GM21576 (cell line): ENCODE measurements around the gene CRLF1.

Source experiments
- ATAC-seq: cut with Tn5 transposase; IDR thresholded peaks from one replicate; pipeline ENCODE4 v1.9.1; 2021; ENCODE audit warnings: mild to moderate bottlenecking, moderate library complexity; ENCODE audit not compliant: unreplicated experiment

CRLF1 gene, protein sequence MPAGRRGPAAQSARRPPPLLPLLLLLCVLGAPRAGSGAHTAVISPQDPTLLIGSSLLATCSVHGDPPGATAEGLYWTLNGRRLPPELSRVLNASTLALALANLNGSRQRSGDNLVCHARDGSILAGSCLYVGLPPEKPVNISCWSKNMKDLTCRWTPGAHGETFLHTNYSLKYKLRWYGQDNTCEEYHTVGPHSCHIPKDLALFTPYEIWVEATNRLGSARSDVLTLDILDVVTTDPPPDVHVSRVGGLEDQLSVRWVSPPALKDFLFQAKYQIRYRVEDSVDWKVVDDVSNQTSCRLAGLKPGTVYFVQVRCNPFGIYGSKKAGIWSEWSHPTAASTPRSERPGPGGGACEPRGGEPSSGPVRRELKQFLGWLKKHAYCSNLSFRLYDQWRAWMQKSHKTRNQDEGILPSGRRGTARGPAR

DNA sequence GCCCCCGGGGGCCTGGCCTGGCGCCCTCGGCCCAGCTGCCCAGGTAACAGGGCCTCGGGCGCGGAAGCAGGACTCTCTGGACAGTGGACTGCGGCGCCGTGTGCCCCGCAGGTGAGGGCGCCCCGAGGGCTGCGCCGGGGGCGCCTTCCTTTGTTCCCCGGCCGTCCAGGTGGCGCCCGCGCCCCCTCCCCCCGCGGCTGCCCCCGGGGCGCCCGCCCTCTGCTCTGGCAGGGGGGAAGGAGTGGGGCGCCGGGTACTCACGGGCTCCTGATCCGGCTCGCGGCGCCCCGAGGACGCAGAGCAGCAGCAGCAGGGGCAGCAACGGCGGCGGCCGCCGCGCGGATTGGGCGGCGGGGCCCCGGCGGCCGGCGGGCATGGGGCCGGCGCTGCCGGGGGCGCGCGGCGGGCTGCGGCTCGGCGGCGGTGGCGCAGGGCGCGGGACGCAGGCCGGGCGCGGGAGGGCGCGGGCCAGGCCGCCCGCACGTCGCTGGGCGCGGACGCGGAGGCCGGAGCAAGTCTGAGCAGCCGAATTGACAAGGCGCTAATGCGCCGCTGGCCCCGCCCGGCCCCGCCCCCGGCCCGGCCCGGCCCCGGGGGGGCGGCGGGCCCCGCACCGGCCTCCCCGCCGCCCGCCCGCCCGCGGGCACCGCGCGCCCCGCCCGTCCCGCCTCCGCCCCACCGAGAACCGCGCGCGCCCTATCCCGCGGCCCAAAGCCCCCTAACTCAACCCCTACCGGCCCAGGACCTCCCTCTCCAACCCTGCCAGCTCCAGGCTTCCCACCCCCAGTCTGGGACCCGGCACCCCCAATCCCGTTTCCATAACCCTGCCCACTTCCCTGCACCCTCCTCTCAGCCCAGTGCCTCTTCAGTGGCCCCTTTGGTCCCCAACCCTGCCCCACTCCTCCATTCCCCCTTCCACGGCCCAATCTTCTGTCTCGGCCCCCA, at the start of gene CRLF1:
Gene CRLF1, minus strand, starts transcription at position 519 of the 945 bp plus-strand sequence. Its CDS starts 143 bp downstream, at position 376.
- no peak for ATAC-seq

DNA sequence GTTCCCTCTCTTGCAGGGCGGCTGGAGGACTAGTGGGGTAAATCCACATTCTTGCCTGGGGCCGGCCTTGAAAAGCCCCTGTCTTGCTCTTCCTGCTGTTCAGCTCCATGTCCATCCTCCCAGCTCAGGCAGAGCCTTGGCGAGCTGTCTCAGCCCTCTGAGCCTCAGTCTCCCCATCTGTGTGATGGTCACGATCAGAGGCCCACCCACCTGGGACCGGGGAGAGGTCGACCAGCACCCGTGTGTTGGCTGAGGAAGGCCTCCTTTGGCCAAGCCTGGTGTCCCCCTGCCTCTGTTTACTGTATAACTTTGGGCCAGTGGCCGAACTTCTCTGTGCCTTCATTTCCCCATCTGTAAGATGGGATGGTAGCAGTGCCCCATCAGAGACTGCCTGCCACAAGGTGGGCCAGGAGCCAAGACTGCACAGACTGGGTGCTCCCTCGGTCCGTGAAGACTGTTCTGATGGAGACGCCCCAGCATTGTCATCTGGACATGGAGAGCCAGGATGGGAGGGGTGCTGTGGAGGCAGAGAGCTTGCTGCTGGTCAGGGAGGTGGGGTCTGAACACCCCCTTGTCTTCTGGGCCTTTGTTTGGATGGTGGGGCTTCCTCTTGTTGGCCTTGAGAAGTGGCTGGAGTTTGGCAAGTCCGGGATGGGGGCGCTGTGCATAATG, 48.7 kb upstream of the CRLF1 start:
- no peak for ATAC-seq

DNA sequence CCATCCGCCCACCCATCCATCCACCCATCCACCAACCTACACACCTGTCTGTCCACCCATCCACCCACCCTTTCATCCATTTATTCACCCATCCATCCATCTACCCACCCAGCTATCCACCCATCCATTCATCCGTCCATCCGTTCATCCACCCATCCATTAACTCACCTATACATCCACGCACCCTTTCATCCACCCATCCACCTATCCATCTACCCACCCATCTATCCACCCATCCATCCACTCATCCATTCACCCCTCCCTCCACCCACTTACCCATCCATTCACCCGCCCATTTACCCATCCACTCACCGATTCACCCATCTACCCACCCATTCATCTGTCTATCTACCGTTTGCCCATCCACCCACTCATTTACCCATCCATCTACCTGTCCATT, 47.9 kb upstream of the CRLF1 start:
- no peak for ATAC-seq

DNA sequence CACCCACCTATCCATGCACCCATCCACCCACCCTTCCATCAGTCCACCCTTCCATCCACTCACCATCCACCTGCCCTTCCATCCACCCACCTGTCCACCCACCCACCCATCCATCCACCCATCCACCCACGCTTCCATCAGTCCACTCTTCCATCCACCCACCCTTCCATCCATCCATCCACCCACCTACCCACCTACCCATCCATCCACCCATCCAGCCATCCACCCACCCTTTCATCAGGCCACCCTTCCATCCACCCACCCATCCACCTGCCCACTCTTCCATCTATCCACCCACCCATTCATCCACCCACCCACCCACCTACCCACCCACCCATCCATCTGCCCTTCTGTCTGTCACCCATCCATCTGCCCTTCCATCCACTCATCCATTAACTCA, 47.3 kb upstream of the CRLF1 start:
- no peak for ATAC-seq

DNA sequence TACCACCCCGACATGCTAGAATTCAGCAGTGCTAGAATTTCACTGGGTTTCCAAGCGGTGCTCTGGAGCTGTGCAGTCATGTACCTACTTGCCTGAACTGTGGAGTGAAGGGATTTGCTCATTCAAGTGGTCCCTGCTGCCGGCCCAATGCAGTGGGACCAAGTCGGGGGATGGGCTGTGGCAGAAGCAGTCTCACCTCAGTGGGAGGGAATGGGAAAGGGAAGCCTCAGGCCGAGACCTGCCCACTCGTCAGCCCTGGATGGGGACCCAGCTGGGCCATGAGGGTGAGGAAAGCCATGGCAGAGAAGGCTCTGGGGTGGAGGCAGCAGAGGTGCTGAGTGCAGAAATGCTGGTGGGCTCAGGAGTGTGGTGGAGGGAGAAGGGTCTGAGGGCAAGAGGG, 45.1 kb upstream of the CRLF1 start:
- no peak for ATAC-seq

DNA sequence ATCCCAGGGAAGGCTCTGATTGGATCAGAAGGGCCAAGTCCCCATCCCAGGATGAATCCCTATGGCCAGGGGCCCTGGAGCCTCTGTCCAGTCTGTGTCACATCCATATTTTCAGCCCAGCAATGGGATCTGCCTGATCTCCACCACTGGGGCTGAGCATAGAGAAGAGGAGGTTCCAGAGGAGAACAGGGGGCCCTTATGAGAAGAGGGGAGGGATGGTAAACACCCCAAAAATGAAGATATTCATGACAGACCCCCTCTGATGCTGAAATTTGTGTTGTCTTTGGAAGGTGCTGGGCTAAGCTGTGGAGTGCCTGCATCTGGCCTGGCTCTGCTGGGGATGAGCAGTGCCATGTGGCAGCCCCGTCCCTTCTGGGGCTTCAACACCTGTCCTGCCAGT, 44.7 kb upstream of the CRLF1 start:
- ATAC-seq, result no peak

DNA sequence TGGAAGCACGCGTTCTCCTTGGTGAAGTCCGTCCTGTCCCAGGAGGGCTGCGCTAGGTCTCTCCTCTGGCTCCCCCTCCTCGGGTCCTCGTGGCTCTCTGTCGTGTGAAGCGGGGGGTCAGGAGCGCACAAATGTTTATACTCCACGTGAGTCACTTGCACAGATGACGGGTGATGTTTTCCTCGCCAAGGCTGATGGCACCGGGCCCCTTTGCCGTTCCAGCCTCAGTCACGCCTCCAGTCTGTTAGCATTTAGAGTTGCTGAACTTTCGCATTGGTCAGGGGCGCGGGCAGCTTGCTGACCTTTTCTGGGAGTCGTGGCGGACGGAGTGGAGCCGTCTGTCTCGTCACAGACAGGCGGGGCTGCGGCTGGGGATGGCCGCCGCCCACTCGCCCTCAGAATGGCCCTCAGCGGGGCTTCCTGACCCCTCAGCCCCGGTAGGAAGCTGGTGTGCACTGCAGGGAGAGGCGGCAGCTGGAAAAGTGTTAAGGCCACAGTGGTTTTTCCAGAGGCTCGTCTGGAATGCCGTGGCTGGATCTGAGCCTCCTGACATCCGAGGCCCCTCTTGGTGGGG, 44.0 kb upstream of the CRLF1 start:
- ATAC-seq, result no peak

DNA sequence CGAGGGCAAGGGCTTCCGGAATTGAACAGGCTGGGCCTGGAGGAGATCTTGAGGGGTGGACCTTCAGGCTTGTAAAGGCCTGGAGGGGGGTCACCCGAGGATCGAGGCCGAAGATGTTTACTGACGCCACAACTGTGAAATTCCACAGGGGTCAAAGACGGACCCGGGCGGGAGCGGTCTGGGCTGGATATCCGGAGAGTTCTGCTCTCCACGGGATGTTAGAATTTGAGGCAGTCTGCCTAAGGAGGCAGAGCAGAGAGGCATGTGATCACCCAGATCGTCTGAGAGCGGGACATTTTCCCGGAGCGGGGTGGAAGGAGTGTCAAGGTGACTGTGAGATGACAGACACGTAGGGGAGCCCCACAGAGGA, 43.4 kb upstream of the CRLF1 start:
- no peak for ATAC-seq

DNA sequence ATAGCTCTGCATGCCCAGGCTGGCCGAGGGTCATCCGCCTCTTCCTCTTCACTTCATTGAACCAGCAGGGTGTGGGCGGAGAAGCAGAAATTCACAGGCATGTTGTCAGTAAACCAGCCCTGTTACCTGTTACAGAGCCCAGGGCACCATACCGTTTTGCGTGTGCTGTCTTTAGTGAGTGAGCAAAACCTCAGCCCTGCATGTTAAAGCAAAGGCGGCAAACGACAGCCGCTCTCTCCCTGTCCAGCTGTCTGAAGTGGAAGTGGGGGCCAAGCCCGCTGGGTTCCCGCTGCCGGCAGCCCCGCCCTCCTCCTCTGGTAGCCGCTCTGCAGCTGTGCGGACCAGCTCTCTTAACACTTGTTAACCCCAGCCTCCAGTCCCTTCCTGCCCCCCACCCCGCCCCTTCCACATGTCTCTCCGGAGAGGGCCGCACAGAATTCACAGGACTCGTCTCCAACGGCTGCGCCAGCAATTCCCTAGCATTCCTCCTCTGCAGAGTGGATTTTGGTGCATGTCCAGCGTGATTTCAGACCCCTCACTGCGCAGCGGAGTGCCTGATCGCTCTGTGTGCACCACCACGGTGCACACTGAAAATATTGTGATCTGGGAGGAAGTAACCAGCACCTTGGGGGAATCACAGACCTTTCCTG, 42.9 kb upstream of the CRLF1 start:
- ATAC-seq, result no peak

DNA sequence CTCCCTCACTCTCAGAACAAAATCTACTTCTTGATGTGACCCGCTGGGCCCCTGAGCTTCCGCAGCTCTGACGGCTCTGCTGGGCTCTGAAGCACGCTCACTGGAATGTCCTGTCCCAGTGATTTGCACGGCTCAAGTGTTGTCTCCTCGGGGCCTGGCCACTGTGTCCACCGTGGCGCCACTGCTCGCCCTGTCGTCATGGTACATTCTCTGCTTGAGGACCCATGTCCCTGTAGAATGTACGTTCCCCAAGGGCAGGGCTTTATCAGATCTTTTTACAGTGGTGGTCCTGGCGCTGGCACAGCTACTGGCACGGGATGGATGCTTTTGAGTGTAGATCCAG, 42.3 kb upstream of the CRLF1 start:
- ATAC-seq, result no peak

DNA sequence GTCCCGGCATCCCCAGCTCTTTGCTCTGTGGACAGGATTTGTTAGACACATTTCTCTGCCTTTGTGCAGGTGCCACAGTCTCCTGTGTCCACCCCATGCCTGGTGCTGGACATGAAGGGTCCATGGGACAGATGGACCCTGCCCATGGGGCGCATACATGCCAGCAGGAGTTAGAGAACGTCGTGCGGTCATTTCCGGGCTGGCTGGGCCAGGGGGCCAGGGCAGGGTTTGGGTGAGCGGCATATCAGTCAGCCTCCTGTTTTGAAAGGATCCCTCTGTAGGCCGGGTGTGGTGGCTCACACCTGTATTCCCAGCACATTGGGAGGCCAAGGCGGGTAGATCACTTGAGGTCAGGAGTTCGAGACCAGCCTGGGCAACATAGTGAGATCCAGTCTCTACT, 41.2 kb upstream of the CRLF1 start:
- no peak for ATAC-seq

DNA sequence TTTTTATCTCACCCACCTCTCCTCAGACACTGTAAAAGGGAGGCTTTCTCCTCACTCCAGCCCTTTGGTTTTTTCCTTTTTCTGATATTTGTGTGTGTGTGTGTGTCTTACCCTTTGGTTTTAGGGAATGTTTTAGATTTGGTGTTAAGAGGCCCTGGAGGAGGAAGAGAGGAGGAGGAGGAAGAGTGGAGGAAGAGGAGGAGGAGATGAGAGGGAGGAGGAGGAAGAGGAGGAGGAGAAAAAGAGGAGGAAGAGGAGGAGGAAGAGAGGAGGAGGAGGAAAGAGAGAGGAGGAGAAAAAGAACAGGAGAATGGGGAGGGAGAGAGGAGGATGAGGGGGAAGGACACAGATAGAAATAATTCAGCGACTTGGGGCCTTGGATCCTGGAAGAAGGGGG, 40.8 kb upstream of the CRLF1 start:
- no peak for ATAC-seq

DNA sequence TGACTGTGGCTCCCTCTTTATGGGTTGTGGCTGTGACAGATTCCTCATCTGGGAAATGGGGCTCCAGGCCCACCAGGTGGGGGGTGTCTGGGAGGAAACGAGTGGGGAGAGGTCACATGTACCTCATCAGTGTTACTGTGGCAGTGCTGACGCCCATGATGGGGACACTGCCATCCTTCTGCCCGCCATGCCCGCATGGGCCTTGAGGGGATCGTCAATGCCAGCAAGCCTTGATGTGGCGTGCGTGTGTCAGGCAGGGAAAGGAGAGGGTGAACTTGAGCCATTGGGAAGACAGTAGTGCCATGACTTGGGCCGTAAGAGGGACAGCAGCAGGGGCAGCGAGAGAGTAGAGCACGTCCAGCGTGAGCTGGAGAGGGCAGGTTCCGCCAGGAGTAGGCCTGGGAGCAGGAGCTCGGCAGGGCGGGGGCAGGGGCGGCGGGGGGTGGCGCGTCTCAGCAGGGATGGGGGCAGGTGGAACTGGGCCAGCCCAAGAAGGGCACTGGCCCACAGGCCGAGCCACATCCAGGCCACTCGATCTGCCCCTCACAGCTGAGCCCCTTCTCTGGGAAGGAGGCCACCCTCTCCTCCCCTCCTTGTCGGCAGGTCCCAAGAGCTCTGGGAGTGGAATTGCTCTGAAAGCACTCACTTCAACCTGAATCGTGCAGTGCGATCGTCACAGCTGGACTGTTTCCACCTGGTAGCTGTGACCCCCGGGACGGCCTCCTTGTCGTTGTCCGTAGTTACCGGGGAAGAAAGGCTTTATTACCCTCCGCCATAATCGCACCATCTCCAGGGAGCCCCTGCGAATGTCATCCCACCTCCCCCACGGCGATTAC, 40.2 kb upstream of the CRLF1 start:
- no peak for ATAC-seq

DNA sequence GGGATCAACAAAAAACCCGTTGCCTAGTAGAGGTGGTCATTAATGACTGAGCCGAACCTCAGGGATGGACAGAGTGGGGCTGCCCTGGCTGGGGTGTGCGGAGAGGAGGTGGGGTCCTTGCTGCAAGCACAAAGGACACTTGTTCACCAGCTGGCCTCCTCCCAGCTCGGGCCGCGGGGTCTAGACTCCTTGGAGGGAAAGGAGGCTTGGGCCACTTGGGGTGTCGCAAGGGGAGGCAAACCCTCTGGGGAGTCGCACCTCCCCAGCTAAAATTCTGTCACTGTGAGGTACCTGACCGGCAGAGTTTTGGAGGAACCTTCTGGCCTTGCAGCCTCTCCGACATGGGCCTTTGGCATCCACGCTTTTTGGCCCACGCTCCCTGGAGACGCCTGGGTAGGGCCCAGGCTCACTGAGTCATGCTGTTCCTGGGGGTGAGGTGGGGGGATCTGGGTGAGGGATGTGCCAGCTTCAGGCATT, 38.5 kb upstream of the CRLF1 start:
- ATAC-seq, result no peak

DNA sequence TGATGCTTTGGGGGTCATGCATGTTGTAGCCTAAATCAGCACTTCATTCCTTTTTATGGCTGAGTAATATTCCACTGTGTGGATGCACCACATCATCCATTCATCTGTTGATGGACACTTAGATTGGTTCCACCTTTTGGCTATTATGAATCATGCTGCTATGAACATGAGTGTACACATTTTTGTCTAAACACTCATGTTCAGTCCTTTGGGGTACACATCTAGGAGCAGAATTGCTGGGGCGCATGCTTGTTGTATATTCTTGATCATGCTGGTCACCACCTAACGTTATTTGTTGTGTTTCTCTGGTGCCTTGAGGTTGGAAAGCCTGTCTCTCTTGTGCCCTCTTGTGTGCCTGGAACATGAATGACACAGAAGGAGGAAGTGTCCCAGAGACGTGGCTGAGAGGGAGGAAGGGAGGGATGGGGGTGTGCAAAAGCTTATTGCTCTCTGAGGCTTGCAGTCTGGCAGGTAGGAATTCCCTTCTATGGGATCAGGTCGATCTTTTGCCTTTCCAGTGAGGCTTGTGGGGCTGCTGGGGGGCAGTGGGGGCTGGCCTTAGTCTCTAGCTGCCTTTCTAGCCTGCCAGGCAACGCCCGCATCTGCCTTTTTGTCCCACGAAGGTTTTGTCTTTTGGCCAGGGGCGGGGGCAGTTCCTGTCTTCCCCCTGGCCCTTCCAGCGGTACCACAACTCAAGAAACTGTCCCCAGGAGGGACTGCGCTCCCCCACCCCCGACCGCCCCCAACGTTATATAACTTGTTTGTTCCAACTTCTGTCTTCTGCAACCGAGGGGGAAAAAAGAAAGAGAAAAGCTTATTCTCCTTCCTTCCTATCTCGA, 37.8 kb upstream of the CRLF1 start:
- ATAC-seq, result no peak

DNA sequence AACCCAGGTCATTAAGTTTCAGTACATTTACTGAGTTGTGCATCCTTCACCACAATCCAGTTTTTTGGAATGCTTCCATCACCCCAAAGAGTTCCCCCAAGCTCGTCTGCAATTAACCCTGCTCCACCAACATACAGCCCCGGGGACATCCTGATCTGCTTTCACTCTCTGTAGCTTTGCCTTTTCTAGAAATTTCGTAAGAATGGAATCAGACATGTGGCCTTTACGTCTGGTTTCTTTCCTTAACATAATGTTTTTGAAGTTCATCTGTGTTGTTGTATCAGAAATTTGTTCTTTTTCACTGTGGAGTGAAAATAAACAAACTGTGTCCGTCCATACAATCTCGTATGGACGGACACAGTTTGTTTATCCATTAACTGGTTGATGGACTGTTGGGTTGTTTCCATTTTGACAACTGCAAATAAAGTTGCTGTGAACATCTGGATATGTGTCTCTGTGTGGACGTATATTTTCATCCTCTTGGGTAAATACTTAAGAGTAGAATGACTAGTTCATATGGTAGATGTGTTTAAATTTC, 33.2 kb upstream of the CRLF1 start:
- no peak for ATAC-seq

DNA sequence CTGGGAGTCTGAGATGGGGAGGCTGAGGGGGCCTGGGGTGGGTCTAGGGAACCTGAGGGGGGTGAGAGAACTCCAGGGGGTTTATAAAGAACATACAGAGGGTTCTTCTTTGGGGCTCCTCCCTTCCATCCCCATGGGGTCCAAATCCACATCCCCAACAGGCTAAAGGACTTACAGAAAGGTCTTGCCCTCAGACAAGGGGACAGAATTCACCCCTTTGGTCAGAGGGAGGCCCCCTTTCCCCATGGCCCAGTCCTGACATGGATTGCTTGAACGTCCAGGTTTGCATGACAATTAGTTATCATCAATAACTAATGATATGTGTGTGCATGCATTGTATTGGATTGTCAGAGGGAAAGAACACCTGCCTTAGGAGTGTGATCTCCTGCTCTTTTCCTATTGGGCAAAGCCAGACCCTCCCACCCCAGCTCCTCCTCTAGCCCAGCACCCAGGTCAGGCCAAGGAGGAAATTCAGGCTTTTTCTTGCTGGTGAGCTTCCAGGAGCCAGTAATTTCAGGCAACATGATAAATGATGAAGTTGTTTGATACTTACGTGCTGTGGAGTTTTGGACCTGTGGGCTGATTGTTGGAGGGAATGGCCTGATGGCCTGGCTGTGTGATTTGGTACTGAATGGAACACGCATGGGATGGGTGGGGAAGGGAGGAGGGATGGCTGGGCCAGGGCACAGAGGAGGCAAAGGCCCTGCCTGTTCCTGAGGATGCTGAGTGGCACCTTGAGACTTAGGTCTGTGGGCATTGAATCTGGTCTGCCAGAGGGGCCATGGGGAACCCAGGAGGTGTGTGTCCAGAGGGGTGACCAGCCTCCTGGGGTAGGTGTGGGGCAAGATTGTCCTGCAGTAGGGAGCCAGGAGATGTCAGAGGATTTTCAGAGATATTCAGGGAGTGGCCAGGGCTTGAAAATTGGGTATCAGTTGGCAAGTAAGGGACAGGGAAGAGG, 31.4 kb upstream of the CRLF1 start:
- ATAC-seq, result no peak
